ENCODE measurements around the gene CD151.

DNA sequence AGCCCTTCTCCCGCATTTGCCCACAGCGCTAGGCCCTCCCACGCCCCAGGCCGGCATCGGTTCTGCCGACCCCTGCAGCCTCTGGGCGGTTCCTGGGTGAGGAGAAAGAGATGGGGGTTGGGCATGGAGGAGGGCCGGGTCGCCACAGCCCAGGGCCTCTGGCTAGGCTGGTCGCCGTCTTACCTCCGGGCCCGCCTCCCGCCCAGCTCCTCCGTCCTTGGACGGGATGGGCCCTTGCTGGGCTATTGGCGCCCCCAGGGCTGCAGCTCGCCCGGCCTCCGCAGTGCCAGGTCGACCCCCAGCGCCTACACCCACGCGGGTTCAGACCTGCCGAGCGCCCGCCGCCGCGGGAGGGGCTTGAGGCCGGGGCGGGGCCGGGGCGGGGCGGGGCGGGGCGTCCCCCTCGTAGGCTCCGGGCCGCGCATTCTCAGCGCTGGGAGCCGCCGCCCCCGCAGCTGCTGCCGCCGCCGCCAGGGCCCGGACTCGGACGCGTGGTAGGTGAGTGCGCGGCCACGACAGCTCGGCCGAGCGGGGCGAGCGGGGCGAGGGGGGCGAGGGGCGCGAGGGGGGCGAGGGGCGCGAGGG lies at the start of gene CD151:
- TF ChIP-seq EZH2 (IDR thresholded peaks at IDR 0.05) (no peak), FOXP2 (optimal IDR thresholded peaks at IDR 0.05; ENCODE audit: control extremely low read depth, extremely low read length, insufficient read depth) (no peak), POLR2AphosphoS5 (IDR thresholded peaks at IDR 0.05; ENCODE audit: borderline replicate concordance, low read depth, low read length) (peak; percentile 60; the same call in 1 of the 2 replicates)

All from SK-N-MC (cell line).